ENCODE measurements around the gene HYPK.
"Not testable (repeated sequence)": the region's sequence is repeated elsewhere in the genome, so short reads cannot be mapped to it uniquely, and the experiment has no call there.

The HYPK gene

DNA sequence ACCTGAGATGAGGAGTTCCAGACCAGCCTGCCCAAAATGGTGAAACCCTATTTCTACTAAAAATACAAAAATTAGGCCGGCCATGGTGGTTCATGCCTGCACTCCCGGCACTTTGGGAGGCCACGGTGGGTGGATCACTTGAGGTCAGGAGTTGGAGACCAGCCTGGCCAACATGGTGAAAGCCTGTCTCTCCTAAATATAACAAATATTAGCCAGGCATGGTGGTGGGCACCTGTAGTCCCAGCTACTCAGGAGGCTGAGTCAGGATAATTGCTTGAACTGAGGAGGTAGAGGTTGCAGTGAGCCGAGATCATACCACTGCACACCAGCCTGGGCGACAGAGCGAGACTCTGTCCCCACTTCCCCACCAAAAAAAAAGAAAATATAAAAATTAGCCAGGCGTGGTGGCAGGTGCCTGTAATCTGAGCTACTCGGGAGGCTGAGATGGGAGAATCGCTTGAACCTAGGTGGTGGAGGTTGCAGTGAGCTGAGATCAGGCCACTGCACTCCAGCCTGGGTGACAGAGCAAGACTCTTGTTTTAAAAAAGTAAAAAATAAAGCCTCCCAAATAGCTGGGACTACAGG, 30.4 kb downstream of the HYPK start:
- DNase-seq, result peak in 2 of 10 donors; percentile 43 to 54
- intact Hi-C loops (cut with DNase I), result not testable (repeated sequence)

DNA sequence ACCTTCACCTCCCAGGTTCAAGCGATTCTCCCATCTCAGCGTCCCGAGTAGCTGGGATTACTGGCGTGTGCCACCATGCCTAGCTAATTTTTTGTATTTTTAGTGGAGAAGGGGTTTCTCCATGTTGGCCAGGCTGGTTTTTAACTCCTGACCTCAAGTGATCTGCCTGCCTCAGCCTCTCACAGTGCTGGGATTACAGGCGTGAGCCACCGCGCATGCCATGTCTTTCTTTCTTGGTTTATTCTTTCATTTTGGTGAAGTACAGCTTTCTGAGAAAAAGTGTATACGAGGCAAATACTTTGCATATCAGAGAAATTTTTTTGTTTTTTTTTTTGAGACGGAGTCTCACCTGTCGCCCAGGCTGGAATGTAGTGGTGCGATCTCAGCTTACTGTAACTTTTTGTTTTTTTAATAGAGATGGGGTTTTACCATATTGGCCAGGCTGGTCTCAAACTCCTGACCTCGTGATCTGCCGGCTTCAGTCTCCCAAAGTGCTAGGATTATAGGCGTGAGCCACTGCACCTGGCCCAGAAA, 31.2 kb downstream of the HYPK start:
- DNase-seq; intact Hi-C loops (cut with DNase I): not testable (repeated sequence)

- intact Hi-C loops (cut with DNase I), result not testable (repeated sequence)
- DNase-seq, result peak in 2 of 10 donors; percentile 10 to 32
Observed at GRCh38 chr15:43832485-43832884, 32.1 kb downstream of the HYPK start.

DNA sequence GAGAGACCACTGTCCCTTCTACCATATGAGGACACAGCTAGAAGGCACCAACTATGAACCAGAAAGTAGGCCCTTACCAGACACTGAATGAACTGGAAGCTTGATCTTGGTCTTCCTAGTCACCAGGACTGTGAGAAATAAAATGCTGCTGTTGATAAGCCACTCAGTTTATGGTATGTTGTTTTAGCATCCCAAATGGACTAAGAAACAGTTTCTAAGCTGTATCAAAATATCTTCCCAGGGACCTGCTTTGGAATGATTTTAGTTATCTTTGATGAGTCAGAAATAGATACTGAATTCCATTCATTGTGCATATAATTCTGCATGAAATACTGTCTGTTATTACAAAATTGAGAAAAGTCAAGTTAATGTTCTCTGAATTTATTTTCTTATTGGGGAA, 45.0 kb downstream of the HYPK start:
- no peak for DNase-seq
- intact Hi-C loops (cut with DNase I), result no loop called here

DNA sequence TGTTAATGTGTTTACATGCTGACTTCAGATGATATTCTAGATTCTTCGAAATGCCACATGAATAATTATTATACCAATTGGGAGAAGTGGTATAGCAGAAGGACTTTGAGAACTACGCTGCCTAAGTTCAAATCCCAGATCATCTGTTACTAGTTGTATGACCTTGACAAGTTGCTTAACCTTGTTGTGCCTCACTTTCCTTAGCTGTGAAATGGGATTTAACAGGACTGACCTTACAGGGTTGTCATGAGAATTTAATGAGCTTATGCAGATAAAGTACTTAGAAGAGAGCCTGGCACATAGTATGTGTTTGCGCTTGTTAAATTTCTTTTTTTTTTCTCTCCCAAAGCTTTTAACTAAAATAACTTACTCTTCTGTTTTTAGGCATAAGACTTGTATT, 50.9 kb downstream of the HYPK start:
- intact Hi-C loops (cut with DNase I), result no loop called here
- DNase-seq, result no peak

GRCh38 chr15:43852607-43853006, 52.2 kb downstream of the HYPK start:
- DNase-seq, result no peak
- intact Hi-C loops (cut with DNase I), result no loop called here

Data from posterior cingulate gyrus (tissue), 11 donors.